IPS-18a (cell line): Measurements from ENCODE around the gene WFDC1.

Source experiments
- H3K27ac ChIP-seq: one replicate; pipeline ENCODE4 v1.5.1; 2013; ENCODE audit warnings: low read length
- H3K27me3 ChIP-seq: one replicate; pipeline ENCODE4 v1.6.1; 2013; ENCODE audit warnings: mild to moderate bottlenecking, low read length; ENCODE audit not compliant: control insufficient read depth, insufficient read depth
- H3K36me3 ChIP-seq: one replicate; pipeline ENCODE4 v1.6.1; 2013; ENCODE audit warnings: low read depth, low read length; ENCODE audit not compliant: control insufficient read depth
- H3K4me1 ChIP-seq: one replicate; pipeline ENCODE4 v1.6.1; 2013; ENCODE audit warnings: low read depth, low read length; ENCODE audit not compliant: control insufficient read depth
- H3K4me3 ChIP-seq: one replicate; pipeline ENCODE4 v1.5.1; 2013; ENCODE audit warnings: low read length
- H3K9ac ChIP-seq: one replicate; pipeline ENCODE4 v1.6.1; 2013; ENCODE audit warnings: mild to moderate bottlenecking, low read length, moderate library complexity
- H3K9me3 ChIP-seq: one replicate; pipeline ENCODE4 v1.6.1; 2013; ENCODE audit warnings: low read depth, low read length; ENCODE audit not compliant: control insufficient read depth

Gene WFDC1

GRCh38 chr16:84371553-84371865 is 76.8 kb downstream of the WFDC1 start:
- no peaks in the 10 kb centered on the region for H3K36me3 ChIP-seq
- no peak overlapping the region for H3K27ac ChIP-seq
- peaks cover 35% of the 10 kb centered on the region for H3K27me3 ChIP-seq

GRCh38 chr16:84373907-84374489 is 79.3 kb downstream of the WFDC1 start:
- Histone ChIP-seq H3K27me3 (peaks cover 11% of the 10 kb centered on the region), H3K4me3 (no peak overlapping the region), H3K9ac (no peak overlapping the region), H3K27ac (no peak overlapping the region), H3K9me3 (no peaks in the 10 kb centered on the region), H3K36me3 (no peaks in the 10 kb centered on the region), H3K4me1 (peaks cover 8% of the 10 kb centered on the region)

More at GRCh38 chr16:84371553-84371865, 76.8 kb downstream of the WFDC1 start:
- Histone ChIP-seq H3K4me3 (no peak overlapping the region), H3K9me3 (no peaks in the 10 kb centered on the region), H3K4me1 (peaks cover 13% of the 10 kb centered on the region), H3K9ac (no peak overlapping the region)

GRCh38 chr16:84378099-84378498 is 83.4 kb downstream of the WFDC1 start:
- H3K27ac ChIP-seq = no peak overlapping the region
- H3K9me3 ChIP-seq = no peaks in the 10 kb centered on the region
- H3K4me1 ChIP-seq = peaks cover 18% of the 10 kb centered on the region
- H3K27me3 ChIP-seq = no peaks in the 10 kb centered on the region
- no peaks in the 10 kb centered on the region for H3K36me3 ChIP-seq
- no peak overlapping the region for H3K4me3 ChIP-seq
- H3K9ac ChIP-seq = no peak overlapping the region

- H3K27me3 ChIP-seq = no peaks in the 10 kb centered on the region
- H3K4me1 ChIP-seq = peaks cover 18% of the 10 kb centered on the region
- no peaks in the 10 kb centered on the region for H3K9me3 ChIP-seq
- H3K4me3 ChIP-seq = no peak overlapping the region
- H3K27ac ChIP-seq = no peak overlapping the region
- H3K9ac ChIP-seq = no peak overlapping the region
- no peaks in the 10 kb centered on the region for H3K36me3 ChIP-seq
These were observed 83.9 kb downstream of the WFDC1 start for GRCh38 chr16:84378567-84378966.

- Histone ChIP-seq H3K4me3 (no peak overlapping the region), H3K9me3 (no peaks in the 10 kb centered on the region), H3K27ac (no peak overlapping the region), H3K27me3 (no peaks in the 10 kb centered on the region), H3K4me1 (peaks cover 18% of the 10 kb centered on the region), H3K36me3 (no peaks in the 10 kb centered on the region), H3K9ac (no peak overlapping the region)
These were observed 84.5 kb downstream of the WFDC1 start for GRCh38 chr16:84379008-84379708.
